Right atrium auricular region (tissue), 2 donors: Measurements from ENCODE around the gene FARSA. TPM values are rescaled to one million over a fixed set of nuclear protein-coding genes. Genes with fewer than 3 reads are reported as not detected.
"Not testable (repeated sequence)": the region's sequence is repeated elsewhere in the genome, so short reads cannot be mapped to it uniquely, and the experiment has no call there.

Experiments
- DNase-seq: peaks from one replicate; pipeline ENCODE4 v3.0.0-alpha.2; 2019; ENCODE audit warnings: low spot score
- H3K27ac ChIP-seq, 2 donors: fragments of 200-600 bp; sonication (generic); 1 replicate in 1 of 2; 2 replicates in 1 of 2; pipeline ENCODE4 v1.5.1; 2016 to 2019
- H3K27me3 ChIP-seq, 2 donors: fragments of 200-600 bp; sonication (generic); one replicate each; pipeline versions ENCODE4 v1.5.1 to v1.6.0; 2017 to 2019
- H3K36me3 ChIP-seq: fragments of 200-600 bp; sonication (generic); one replicate; pipeline ENCODE4 v1.5.1; 2016
- H3K4me1 ChIP-seq, 2 donors: fragments of 200-600 bp; sonication (generic); one replicate each; pipeline versions ENCODE4 v1.5.1 to v1.6.0; 2017 to 2019
- H3K4me3 ChIP-seq, 2 donors: fragments of 200-600 bp; sonication (generic); 1 replicate in 1 of 2; 2 replicates in 1 of 2; pipeline ENCODE4 v1.5.1; 2017 to 2019; ENCODE audit warnings: mild to moderate bottlenecking in 1 of 2, moderate library complexity in 1 of 2
- H3K9me3 ChIP-seq, 2 donors: fragments of 200-600 bp; sonication (generic); one replicate each; pipeline ENCODE4 v1.5.1; 2019
- CTCF ChIP-seq, 2 donors: fragments of 200-600 bp; sonication (generic); IDR thresholded peaks; one replicate each; pipeline ENCODE4 v1.5.1; 2019; ENCODE audit warnings: antibody characterized with exemption in 2 of 2
- total RNA-seq, 2 donors: library from RNA; depleted of rRNA; stranded (reverse); fragments of >200 nt; gene quantifications; one replicate each; pipeline ENCODE4 v1.1.0, GENCODE V29; 2016

The FARSA gene
- total RNA-seq, 2 donors from 2014 or later = 36.4 TPM

GRCh38 chr19:12921047-12921446 lies 12.5 kb downstream of the FARSA start:
- no peak overlapping the region for H3K4me3 ChIP-seq
- H3K9me3 ChIP-seq = no peaks in the 10 kb centered on the region
- H3K27me3 ChIP-seq = no peaks in the 10 kb centered on the region
- DNase-seq = no peak
- peaks cover 0 to 3% of the 10 kb centered on the region in 2 donors for H3K4me1 ChIP-seq
- no peak overlapping the region for H3K27ac ChIP-seq
- H3K36me3 ChIP-seq = peaks cover 37% of the 10 kb centered on the region
- no peak for TF ChIP-seq CTCF (IDR thresholded peaks at IDR 0.05)

DNA sequence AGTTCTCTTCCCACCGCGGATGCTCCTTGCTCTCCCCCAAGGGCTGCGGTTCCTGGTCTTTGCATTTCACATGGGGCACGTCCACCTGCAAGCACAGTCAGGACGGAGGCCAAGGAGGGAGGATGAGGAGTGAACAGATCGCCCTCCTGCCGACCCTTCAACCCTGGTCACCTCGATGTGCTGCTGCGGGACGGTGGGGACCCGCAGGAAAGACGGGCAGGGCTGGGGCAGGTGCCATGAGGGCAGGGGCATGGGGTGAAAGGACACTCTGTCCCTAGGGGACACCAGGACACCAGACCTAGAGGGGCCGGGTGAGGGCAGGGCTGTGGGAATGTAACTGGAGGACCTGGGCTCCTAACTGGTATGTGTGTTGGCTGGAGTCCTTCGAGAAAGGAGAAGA lies 15.3 kb downstream of the FARSA start:
- peaks cover 11% of the 10 kb centered on the region for H3K36me3 ChIP-seq
- H3K4me1 ChIP-seq = peaks cover 0 to 14% of the 10 kb centered on the region in 2 donors
- DNase-seq = no peak
- no peaks in the 10 kb centered on the region for H3K27me3 ChIP-seq
- no peaks in the 10 kb centered on the region for H3K9me3 ChIP-seq
- no peak overlapping the region for H3K27ac ChIP-seq
- no peak overlapping the region for H3K4me3 ChIP-seq
- no peak for TF ChIP-seq CTCF (IDR thresholded peaks at IDR 0.05)

GRCh38 chr19:12915860-12916259 lies 17.7 kb downstream of the FARSA start:
- H3K27me3 ChIP-seq, DNase-seq, H3K27ac ChIP-seq, H3K9me3 ChIP-seq, H3K36me3 ChIP-seq, H3K4me3 ChIP-seq: not testable (repeated sequence)
- H3K4me1 ChIP-seq = peaks cover 0 to 26% of the 10 kb centered on the region in 2 donors

- no peaks in the 10 kb centered on the region for H3K9me3 ChIP-seq
- no peak for DNase-seq
- H3K27ac ChIP-seq = peak overlapping the region; percentile 54 to 72
- peaks cover 0 to 26% of the 10 kb centered on the region in 2 donors for H3K4me1 ChIP-seq
- no peak for TF ChIP-seq CTCF (IDR thresholded peaks at IDR 0.05)
- H3K4me3 ChIP-seq = no peak overlapping the region
- no peaks in the 10 kb centered on the region for H3K27me3 ChIP-seq
- H3K36me3 ChIP-seq = no peaks in the 10 kb centered on the region
Measured at GRCh38 chr19:12913851-12914690, 19.4 kb downstream of the FARSA start.

DNA sequence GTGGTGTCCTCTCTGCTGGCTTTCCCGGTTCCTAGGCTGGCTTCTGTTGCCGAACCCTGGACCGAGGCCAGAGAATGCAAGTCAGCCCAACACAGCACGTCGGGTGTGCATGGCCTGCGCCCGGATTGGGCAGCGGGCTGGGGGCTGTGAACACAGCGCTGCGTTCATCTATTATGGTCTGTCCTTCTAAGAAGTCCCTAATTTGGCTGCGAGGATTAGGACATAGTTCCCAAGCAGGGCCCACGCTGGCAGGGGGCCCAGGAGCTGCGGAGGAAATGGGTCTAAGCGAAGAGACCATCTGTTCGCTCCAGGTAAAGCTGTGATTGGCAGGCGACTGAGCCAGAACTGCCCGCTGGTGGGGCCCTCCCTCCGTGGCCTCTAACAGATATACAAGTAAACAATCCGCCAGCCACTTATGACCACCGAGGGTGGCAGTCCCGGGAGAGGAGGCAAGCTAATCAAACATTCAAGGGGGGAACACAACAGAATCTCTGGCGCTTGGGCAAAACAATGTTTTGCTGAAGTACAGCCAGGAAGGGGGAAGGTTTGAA lies 20.4 kb downstream of the FARSA start:
- Histone ChIP-seq H3K27me3 (no peaks in the 10 kb centered on the region), H3K9me3 (no peaks in the 10 kb centered on the region), H3K4me1 (peaks cover 0 to 22% of the 10 kb centered on the region in 2 donors), H3K4me3 (peak overlapping the region in 1 of 2 donors; percentile 27), H3K36me3 (no peaks in the 10 kb centered on the region), H3K27ac (peak overlapping the region; percentile 54 to 72)
- DNase-seq = peak; percentile 77
- TF ChIP-seq CTCF (IDR thresholded peaks at IDR 0.05) = no peak

DNA sequence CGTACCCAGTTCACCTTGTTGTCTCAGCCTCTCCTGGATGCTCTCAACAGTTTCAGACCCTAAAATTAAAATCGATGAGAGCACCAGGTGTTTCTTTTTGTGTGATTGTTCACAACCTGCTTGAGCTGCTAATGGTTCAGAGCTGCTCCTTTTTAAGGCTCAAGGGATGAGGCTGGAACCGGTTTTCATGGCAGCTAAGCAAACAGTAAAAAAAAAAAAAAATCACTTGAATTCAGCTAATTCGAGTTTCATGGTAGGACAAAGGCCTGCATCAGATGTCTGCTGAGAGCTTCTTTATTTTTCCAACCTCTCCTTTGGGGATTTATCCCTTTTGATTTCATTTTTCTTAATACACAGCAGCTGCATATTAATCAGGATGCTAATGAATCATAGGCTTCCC lies 20.9 kb downstream of the FARSA start:
- DNase-seq = no peak
- peak overlapping the region; percentile 54 to 72 for H3K27ac ChIP-seq
- H3K27me3 ChIP-seq = no peaks in the 10 kb centered on the region
- no peaks in the 10 kb centered on the region for H3K9me3 ChIP-seq
- peaks cover 0 to 22% of the 10 kb centered on the region in 2 donors for H3K4me1 ChIP-seq
- no peak for TF ChIP-seq CTCF (IDR thresholded peaks at IDR 0.05)
- no peaks in the 10 kb centered on the region for H3K36me3 ChIP-seq
- H3K4me3 ChIP-seq = peak overlapping the region in 1 of 2 donors; percentile 27
